Measurements from ENCODE around the gene SPATS2. TPM values are rescaled to one million over a fixed set of nuclear protein-coding genes. Genes with fewer than 3 reads are reported as not detected.

The SPATS2 gene
- total RNA-seq, 1 experiment from 2014 or later, result 74.2 TPM

DNA sequence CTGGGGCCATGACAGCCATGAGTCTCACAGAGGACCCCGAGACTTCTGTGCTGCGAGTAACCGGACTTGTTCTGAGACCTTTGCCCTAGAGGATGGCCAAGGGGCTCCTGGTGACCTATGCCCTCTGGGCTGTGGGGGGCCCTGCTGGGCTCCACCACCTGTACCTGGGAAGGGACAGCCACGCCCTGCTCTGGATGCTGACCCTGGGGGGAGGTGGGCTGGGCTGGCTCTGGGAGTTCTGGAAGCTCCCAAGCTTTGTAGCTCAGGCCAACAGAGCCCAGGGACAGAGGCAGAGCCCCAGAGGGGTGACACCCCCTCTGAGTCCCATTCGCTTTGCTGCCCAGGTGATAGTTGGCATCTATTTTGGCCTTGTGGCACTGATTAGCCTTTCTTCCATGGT is 18.5 kb upstream of the SPATS2 start:
- Histone ChIP-seq H3K36me3 (ENCODE audit: control insufficient read depth in 1 of 2, insufficient read depth in 2 of 2, low read length in 2 of 2) (peaks cover 0 to 11% of the 10 kb centered on the region in 2 experiments; a peak in 2 of 4 replicates), H3K9ac (ENCODE audit: low read length) (peak overlapping the region; percentile 79; the same call in 1 of the 2 replicates), H3K9me2 (ENCODE audit: insufficient read depth) (no peaks in the 10 kb centered on the region), H2AFZ (ENCODE audit: low read depth, low read length, poor library complexity, severe bottlenecking) (no peak overlapping the region), H3K79me2 (ENCODE audit: insufficient read depth, low read length) (peaks cover 4% of the 10 kb centered on the region; the same call in 1 of the 2 replicates), H3K4me3 (replicated peaks in 1 of 2; ENCODE audit: low read depth in 1 of 2, low read length in 2 of 2) (peak overlapping the region; percentile 73 to 80), H3K27ac (ENCODE audit: low read depth, low read length) (peak overlapping the region; percentile 80; the same call in 1 of the 2 replicates), H4K20me1 (ENCODE audit: insufficient read depth) (no peaks in the 10 kb centered on the region), H3K9me3 (ENCODE audit: control insufficient read depth in 1 of 2, insufficient read depth in 1 of 2, low read depth in 1 of 2, low read length in 2 of 2) (no peaks in the 10 kb centered on the region), H3K4me1 (ENCODE audit: control insufficient read depth in 1 of 2, insufficient read depth in 2 of 2, low read length in 2 of 2) (peaks cover 28 to 35% of the 10 kb centered on the region in 2 experiments), H3K27me3 (ENCODE audit: insufficient read depth, low read length) (no peaks in the 10 kb centered on the region), H3K4me2 (ENCODE audit: low read length) (peak overlapping the region; percentile 88)
- no TSS peak for BruUV-seq (replicated peaks)
- ATAC-seq (no peak), DNase-seq (ENCODE audit: low read depth, low spot score) (no peak)
- ChIA-PET RAD21 (ENCODE audit: low non-redundant PET in 1 of 2, low total read pairs in 2 of 2, uncharacterized antibody in 2 of 2, unreplicated experiment in 2 of 2) (no interaction called here), CTCF (interaction anchor here (0.9 to 4.2 kb wide), 5 partner anchors 10 to 232 kb away, joined by 4 to 74 read pairs (median 4); no protein-coding TSS in a partner anchor), POLR2A (interaction anchor here (2.7 kb wide), 1 partner anchor 9 kb away, joined by 16 read pairs; no protein-coding TSS in a partner anchor)
- no peak for TF ChIP-seq CBX3 (IDR thresholded peaks at IDR 0.05; ENCODE audit: low read depth)
- no peak for TF ChIP-seq SP1 (IDR thresholded peaks at IDR 0.05; ENCODE audit: low read depth)
- no peak for TF ChIP-seq EZH2 (IDR thresholded peaks at IDR 0.05)
- TF ChIP-seq, protein P1, sequence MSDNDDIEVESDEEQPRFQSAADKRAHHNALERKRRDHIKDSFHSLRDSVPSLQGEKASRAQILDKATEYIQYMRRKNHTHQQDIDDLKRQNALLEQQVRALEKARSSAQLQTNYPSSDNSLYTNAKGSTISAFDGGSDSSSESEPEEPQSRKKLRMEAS (IDR thresholded peaks at IDR 0.05), result no peak
- no peak for TF ChIP-seq FOSL1 (IDR thresholded peaks at IDR 0.05; ENCODE audit: low read depth)
- TF ChIP-seq JUND (IDR thresholded peaks at IDR 0.05), result no peak
- no peak for TF ChIP-seq POLR2A (IDR thresholded peaks at IDR 0.05; ENCODE audit: borderline replicate concordance, extremely low read depth, insufficient read depth, insufficient read length)
- TF ChIP-seq, protein P2, sequence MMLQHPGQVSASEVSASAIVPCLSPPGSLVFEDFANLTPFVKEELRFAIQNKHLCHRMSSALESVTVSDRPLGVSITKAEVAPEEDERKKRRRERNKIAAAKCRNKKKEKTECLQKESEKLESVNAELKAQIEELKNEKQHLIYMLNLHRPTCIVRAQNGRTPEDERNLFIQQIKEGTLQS (IDR thresholded peaks at IDR 0.05), result no peak
- TF ChIP-seq CEBPB (IDR thresholded peaks at IDR 0.05; ENCODE audit: low read depth), result no peak
- TF ChIP-seq SIN3A (IDR thresholded peaks at IDR 0.05; ENCODE audit: low read depth), result no peak
- TF ChIP-seq YY1 (IDR thresholded peaks at IDR 0.05; ENCODE audit: extremely low read depth, insufficient replicate concordance, low read depth, low read length), result no peak
- intact Hi-C loops (cut with micrococcal nuclease), result no loop called here

DNA sequence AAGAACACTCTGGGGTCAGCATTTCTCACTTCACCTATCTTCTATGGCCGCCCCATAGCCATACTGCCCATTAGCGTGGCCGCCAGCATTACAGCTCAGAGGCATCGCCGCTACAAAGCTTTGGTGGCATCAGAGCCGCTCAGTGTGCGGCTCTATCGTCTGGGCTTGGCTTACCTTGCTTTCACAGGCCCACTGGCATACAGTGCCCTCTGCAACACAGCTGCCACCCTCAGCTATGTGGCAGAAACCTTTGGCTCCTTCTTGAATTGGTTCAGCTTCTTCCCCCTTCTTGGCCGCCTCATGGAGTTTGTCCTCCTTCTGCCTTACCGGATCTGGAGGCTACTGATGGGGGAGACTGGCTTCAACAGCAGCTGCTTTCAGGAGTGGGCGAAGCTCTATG is 18.0 kb upstream of the SPATS2 start:
- ChIA-PET CTCF (interaction anchor here (0.9 to 4.2 kb wide), 4 partner anchors 9 to 231 kb away, joined by 4 to 74 read pairs (median 4); no protein-coding TSS in a partner anchor), POLR2A (interaction anchor here (1.1 to 2.7 kb wide), 2 partner anchors 9 to 170 kb away, joined by 3 to 16 read pairs; no protein-coding TSS in a partner anchor), RAD21 (ENCODE audit: low non-redundant PET in 1 of 2, low total read pairs in 2 of 2, uncharacterized antibody in 2 of 2, unreplicated experiment in 2 of 2) (no interaction called here)
- Histone ChIP-seq H3K79me2 (ENCODE audit: insufficient read depth, low read length) (peaks cover 4% of the 10 kb centered on the region; the same call in 1 of the 2 replicates), H3K27ac (ENCODE audit: low read depth, low read length) (no peak overlapping the region), H3K9ac (ENCODE audit: low read length) (no peak overlapping the region), H3K4me2 (ENCODE audit: low read length) (no peak overlapping the region), H3K4me3 (replicated peaks in 1 of 2; ENCODE audit: low read depth in 1 of 2, low read length in 2 of 2) (no peak overlapping the region), H3K9me3 (ENCODE audit: control insufficient read depth in 1 of 2, insufficient read depth in 1 of 2, low read depth in 1 of 2, low read length in 2 of 2) (no peaks in the 10 kb centered on the region), H3K9me2 (ENCODE audit: insufficient read depth) (no peaks in the 10 kb centered on the region), H3K4me1 (ENCODE audit: control insufficient read depth in 1 of 2, insufficient read depth in 2 of 2, low read length in 2 of 2) (peaks cover 28 to 31% of the 10 kb centered on the region in 2 experiments), H2AFZ (ENCODE audit: low read depth, low read length, poor library complexity, severe bottlenecking) (no peak overlapping the region), H4K20me1 (ENCODE audit: insufficient read depth) (no peaks in the 10 kb centered on the region), H3K36me3 (ENCODE audit: control insufficient read depth in 1 of 2, insufficient read depth in 2 of 2, low read length in 2 of 2) (peaks cover 0 to 11% of the 10 kb centered on the region in 2 experiments; a peak in 2 of 4 replicates), H3K27me3 (ENCODE audit: insufficient read depth, low read length) (no peaks in the 10 kb centered on the region)
- DNase-seq (ENCODE audit: low read depth, low spot score) (no peak), ATAC-seq (no peak)
- intact Hi-C loops (cut with micrococcal nuclease), result no loop called here
- no TSS peak for BruUV-seq (replicated peaks)
- TF ChIP-seq, protein P3, sequence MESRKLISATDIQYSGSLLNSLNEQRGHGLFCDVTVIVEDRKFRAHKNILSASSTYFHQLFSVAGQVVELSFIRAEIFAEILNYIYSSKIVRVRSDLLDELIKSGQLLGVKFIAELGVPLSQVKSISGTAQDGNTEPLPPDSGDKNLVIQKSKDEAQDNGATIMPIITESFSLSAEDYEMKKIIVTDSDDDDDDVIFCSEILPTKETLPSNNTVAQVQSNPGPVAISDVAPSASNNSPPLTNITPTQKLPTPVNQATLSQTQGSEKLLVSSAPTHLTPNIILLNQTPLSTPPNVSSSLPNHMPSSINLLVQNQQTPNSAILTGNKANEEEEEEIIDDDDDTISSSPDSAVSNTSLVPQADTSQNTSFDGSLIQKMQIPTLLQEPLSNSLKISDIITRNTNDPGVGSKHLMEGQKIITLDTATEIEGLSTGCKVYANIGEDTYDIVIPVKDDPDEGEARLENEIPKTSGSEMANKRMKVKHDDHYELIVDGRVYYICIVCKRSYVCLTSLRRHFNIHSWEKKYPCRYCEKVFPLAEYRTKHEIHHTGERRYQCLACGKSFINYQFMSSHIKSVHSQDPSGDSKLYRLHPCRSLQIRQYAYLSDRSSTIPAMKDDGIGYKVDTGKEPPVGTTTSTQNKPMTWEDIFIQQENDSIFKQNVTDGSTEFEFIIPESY (IDR thresholded peaks at IDR 0.05; ENCODE audit: extremely low read depth, insufficient replicate concordance, low read length), result no peak
- TF ChIP-seq CBX3 (IDR thresholded peaks at IDR 0.05; ENCODE audit: low read depth) (no peak), CEBPB (IDR thresholded peaks at IDR 0.05; ENCODE audit: low read depth) (no peak), EGR1 (IDR thresholded peaks at IDR 0.05; ENCODE audit: low read depth) (no peak), FOSL1 (IDR thresholded peaks at IDR 0.05; ENCODE audit: low read depth) (no peak), POLR2AphosphoS5 (IDR thresholded peaks at IDR 0.05; ENCODE audit: low read depth, low read length) (no peak), SP1 (IDR thresholded peaks at IDR 0.05; ENCODE audit: low read depth) (no peak), EZH2phosphoT487 (IDR thresholded peaks at IDR 0.05; ENCODE audit: borderline replicate concordance) (no peak), EZH2 (IDR thresholded peaks at IDR 0.05) (no peak), SRF (IDR thresholded peaks at IDR 0.05; ENCODE audit: low read depth) (no peak), YY1 (IDR thresholded peaks at IDR 0.05; ENCODE audit: extremely low read depth, insufficient replicate concordance, low read depth, low read length) (no peak)
- TF ChIP-seq, protein P2 (IDR thresholded peaks at IDR 0.05), result no peak
